ENCODE results near the gene DCC. TPM values are rescaled to one million over a fixed set of nuclear protein-coding genes. Genes with fewer than 3 reads are reported as not detected.

DCC gene
- total and polyA plus RNA-seq, 2 donors from 2014 or later = 3.9 TPM; not detected in 1

DNA sequence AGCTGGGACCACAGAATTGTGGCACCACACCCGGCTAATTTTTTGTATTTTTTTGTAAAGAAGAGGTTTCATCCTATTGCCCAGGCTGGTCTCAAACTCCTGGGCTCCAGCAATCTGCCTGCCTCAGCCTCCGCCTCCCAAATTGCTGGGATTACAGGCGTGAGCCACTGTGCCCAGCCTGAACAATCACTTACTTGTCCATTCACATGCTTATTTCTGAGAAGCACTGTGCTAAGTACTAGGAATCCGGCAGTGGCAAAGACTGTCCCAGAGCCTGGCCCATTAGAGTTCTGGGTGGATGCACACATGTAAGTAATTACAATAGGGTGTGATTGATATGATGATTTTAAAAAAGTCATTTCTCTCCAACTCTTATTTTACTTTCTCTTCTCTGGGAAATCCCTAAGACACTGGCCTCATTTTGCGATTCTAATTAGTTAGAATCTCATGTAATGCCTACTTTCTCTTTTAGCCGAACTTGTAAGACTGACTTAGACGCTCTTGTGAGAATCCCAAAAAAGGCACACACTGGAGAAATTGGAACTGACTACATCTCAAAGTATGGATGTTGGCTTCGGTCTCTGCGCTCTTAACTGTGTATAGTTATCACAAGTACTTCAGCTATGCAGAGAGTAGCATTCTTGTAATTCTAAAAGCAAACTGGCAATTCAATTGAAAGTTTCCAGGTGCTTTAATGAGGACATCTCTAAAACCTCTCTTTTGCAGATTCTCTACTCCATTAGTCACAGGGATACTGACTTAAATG lies 567.7 kb downstream of the DCC start:
- no peak for FAIRE-seq
- TF ChIP-seq, protein P1, sequence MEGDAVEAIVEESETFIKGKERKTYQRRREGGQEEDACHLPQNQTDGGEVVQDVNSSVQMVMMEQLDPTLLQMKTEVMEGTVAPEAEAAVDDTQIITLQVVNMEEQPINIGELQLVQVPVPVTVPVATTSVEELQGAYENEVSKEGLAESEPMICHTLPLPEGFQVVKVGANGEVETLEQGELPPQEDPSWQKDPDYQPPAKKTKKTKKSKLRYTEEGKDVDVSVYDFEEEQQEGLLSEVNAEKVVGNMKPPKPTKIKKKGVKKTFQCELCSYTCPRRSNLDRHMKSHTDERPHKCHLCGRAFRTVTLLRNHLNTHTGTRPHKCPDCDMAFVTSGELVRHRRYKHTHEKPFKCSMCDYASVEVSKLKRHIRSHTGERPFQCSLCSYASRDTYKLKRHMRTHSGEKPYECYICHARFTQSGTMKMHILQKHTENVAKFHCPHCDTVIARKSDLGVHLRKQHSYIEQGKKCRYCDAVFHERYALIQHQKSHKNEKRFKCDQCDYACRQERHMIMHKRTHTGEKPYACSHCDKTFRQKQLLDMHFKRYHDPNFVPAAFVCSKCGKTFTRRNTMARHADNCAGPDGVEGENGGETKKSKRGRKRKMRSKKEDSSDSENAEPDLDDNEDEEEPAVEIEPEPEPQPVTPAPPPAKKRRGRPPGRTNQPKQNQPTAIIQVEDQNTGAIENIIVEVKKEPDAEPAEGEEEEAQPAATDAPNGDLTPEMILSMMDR (IDR thresholded peaks at IDR 0.05; ENCODE audit: borderline replicate concordance, extremely low read depth, insufficient read depth) = no peak
- Histone ChIP-seq H3K27me3 (ENCODE audit: control insufficient read depth, insufficient read depth, low read length) (no peaks in the 10 kb centered on the region), H3K9me3 (ENCODE audit: control insufficient read depth in 2 of 3, insufficient read depth in 1 of 3, low read length in 3 of 3) (no peaks in the 10 kb centered on the region), H3K4me3 (ENCODE audit: low read length in 3 of 3) (no peak overlapping the region), H3K4me1 (ENCODE audit: control insufficient read depth in 2 of 3, insufficient read depth in 2 of 3, low read depth in 1 of 3, low read length in 3 of 3) (no peaks in the 10 kb centered on the region), H3K9ac (ENCODE audit: low read length in 3 of 3) (no peak overlapping the region), H3K27ac (ENCODE audit: low read depth in 2 of 2, low read length in 2 of 2) (no peak overlapping the region), H3K36me3 (ENCODE audit: control insufficient read depth in 2 of 3, insufficient read depth in 3 of 3, low read length in 3 of 3) (no peaks in the 10 kb centered on the region)
- DNase-seq = no peak
- intact Hi-C loops (cut with DNase I) = no loop called here

DNA sequence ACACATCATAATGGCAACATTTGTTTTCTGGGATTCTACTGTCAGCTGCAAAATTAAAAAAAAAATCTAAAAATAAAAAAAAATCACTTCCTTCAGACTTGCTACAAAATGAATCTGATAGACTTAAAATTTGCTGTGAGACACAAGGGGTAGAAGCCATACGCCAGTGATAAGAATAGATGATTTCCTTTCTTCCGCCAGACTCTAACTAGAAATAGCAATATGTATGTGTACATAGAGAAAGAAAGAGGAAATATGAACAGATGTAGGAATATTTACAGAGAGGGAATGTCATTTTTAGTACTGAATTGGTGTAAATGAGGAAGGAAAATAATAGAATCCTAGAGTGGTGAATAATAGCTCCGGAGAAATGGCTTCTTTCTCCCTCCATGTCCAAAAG lies 574.2 kb downstream of the DCC start:
- DNase-seq (no peak), FAIRE-seq (no peak)
- Histone ChIP-seq H3K4me1 (ENCODE audit: control insufficient read depth in 2 of 3, insufficient read depth in 2 of 3, low read depth in 1 of 3, low read length in 3 of 3) (no peaks in the 10 kb centered on the region), H3K27ac (ENCODE audit: low read depth in 2 of 2, low read length in 2 of 2) (no peak overlapping the region), H3K9ac (ENCODE audit: low read length in 3 of 3) (no peak overlapping the region), H3K9me3 (ENCODE audit: control insufficient read depth in 2 of 3, insufficient read depth in 1 of 3, low read length in 3 of 3) (no peaks in the 10 kb centered on the region), H3K27me3 (ENCODE audit: control insufficient read depth, insufficient read depth, low read length) (no peaks in the 10 kb centered on the region), H3K4me3 (ENCODE audit: low read length in 3 of 3) (no peak overlapping the region), H3K36me3 (ENCODE audit: control insufficient read depth in 2 of 3, insufficient read depth in 3 of 3, low read length in 3 of 3) (no peaks in the 10 kb centered on the region)
- intact Hi-C loops (cut with DNase I) = no loop called here
- TF ChIP-seq, protein P1 (IDR thresholded peaks at IDR 0.05; ENCODE audit: borderline replicate concordance, extremely low read depth, insufficient read depth) = no peak

DNA sequence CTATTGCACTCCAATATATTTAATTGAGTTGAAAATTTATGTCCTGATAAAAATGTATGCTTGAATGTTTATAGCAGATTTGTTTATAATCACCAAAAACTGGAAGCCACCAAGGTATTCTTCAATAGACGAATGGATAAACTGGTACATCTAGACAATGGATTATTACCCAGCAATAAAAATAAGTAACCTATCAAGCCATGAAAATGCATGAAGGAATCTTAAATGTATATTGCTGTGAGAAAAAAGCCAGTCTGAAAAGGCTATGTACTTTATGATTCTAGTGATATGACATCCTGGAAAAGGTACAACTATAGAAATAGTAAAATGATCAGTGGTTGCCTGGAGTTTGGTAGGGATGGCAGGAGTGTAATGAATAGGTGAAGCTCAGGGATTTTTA lies 580.7 kb downstream of the DCC start:
- Histone ChIP-seq H3K27me3 (ENCODE audit: control insufficient read depth, insufficient read depth, low read length) (no peaks in the 10 kb centered on the region), H3K9ac (ENCODE audit: low read length in 3 of 3) (no peak overlapping the region), H3K4me3 (ENCODE audit: low read length in 3 of 3) (no peak overlapping the region), H3K9me3 (ENCODE audit: control insufficient read depth in 2 of 3, insufficient read depth in 1 of 3, low read length in 3 of 3) (no peaks in the 10 kb centered on the region), H3K4me1 (ENCODE audit: control insufficient read depth in 2 of 3, insufficient read depth in 2 of 3, low read depth in 1 of 3, low read length in 3 of 3) (no peaks in the 10 kb centered on the region), H3K36me3 (ENCODE audit: control insufficient read depth in 2 of 3, insufficient read depth in 3 of 3, low read length in 3 of 3) (no peaks in the 10 kb centered on the region), H3K27ac (ENCODE audit: low read depth in 2 of 2, low read length in 2 of 2) (no peak overlapping the region)
- intact Hi-C loops (cut with DNase I) = no loop called here
- DNase-seq (no peak), FAIRE-seq (no peak)
- TF ChIP-seq, protein P1 (IDR thresholded peaks at IDR 0.05; ENCODE audit: borderline replicate concordance, extremely low read depth, insufficient read depth) = no peak

Data from kidney (tissue), 14 donors.